Memory B cell (primary cell): ENCODE results near the gene DNAJC16.

Experiments used
- ATAC-seq: fragments of 150-1000 bp; cut with Tn5 transposase; 2 replicates; pipeline ENCODE4 v1.10.0; 2021; ENCODE audit warnings: low read depth, mild to moderate bottlenecking, moderate library complexity
- DNase-seq, 2 donors: peaks; one replicate each; pipeline ENCODE4 v3.0.0; 2022; ENCODE audit warnings: low spot score in 2 of 2
- H3K27ac Mint-ChIP-seq: one replicate; pipeline ENCODE4 v1.8.0; 2022; ENCODE audit warnings: mild to moderate bottlenecking, moderate library complexity, mixed read lengths
- H3K27me3 Mint-ChIP-seq: one replicate; pipeline ENCODE4 v1.8.0; 2022; ENCODE audit warnings: mixed read lengths
- H3K36me3 Mint-ChIP-seq: one replicate; pipeline ENCODE4 v1.8.0; 2022; ENCODE audit warnings: mild to moderate bottlenecking, mixed read lengths
- H3K4me1 Mint-ChIP-seq: one replicate; pipeline ENCODE4 v1.8.0; 2022; ENCODE audit warnings: mixed read lengths
- H3K4me3 Mint-ChIP-seq: one replicate; pipeline ENCODE4 v1.8.0; 2022; ENCODE audit warnings: mild to moderate bottlenecking, moderate library complexity, mixed read lengths
- H3K9me3 Mint-ChIP-seq: one replicate; pipeline ENCODE4 v1.8.0; 2022; ENCODE audit warnings: mixed read lengths

The DNAJC16 gene

DNA sequence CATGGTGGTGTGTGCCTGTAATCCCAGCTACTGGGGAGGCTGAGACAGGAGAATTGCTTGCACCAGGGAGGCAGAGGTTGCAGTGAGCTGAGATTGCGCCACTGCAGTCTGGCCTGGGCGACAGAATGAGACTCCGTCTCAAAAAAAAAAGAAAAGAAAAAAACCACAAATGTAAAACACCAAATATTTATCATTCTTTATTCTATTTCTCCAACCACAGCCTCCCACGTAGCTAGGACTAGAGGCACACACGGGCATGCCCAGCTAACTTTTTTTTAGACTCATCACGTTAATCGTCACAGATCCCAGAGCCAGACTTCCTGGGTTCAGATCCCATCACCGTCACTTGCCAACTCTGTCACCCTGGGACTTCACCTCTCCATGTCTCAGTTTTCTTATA lies 13.5 kb downstream of the DNAJC16 start:
- Mint-ChIP-seq H3K27ac (no peak overlapping the region), H3K4me1 (peaks cover 4% of the 10 kb centered on the region), H3K4me3 (no peak overlapping the region), H3K36me3 (peaks cover 32% of the 10 kb centered on the region), H3K27me3 (no peaks in the 10 kb centered on the region), H3K9me3 (no peaks in the 10 kb centered on the region)
- ATAC-seq (no peak), DNase-seq (no peak)

DNA sequence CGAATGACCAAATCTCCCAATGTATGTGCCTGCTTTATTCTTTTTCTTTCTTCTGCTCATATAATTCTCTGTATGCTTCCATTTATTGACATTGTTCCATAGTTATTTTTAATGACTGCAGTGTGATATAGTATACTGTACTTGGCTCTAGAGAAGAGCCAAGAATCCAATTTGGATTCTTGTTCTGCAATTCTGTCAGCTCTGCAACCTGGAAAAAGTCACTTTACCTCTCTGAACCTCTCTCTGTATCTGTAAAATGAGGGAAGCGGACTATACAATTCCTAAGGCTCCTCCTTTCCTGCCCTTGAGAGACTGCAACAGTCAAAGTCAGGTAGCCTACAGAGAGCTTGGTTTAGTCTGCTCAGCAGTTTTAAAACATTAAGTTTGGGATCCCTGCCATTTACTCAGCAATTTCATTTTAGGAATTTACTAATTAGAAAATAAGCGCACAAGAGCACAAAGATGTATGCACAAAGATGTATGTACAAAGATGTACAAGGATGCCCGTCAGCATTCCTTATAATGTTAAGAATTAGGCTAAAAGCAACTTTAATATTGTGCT lies 14.7 kb downstream of the DNAJC16 start:
- ATAC-seq (no peak), DNase-seq (no peak)
- peaks cover 34% of the 10 kb centered on the region for H3K36me3 Mint-ChIP-seq
- no peaks in the 10 kb centered on the region for H3K9me3 Mint-ChIP-seq
- no peak overlapping the region for H3K27ac Mint-ChIP-seq
- peaks cover 4% of the 10 kb centered on the region for H3K4me1 Mint-ChIP-seq
- H3K27me3 Mint-ChIP-seq: no peaks in the 10 kb centered on the region
- no peak overlapping the region for H3K4me3 Mint-ChIP-seq

DNA sequence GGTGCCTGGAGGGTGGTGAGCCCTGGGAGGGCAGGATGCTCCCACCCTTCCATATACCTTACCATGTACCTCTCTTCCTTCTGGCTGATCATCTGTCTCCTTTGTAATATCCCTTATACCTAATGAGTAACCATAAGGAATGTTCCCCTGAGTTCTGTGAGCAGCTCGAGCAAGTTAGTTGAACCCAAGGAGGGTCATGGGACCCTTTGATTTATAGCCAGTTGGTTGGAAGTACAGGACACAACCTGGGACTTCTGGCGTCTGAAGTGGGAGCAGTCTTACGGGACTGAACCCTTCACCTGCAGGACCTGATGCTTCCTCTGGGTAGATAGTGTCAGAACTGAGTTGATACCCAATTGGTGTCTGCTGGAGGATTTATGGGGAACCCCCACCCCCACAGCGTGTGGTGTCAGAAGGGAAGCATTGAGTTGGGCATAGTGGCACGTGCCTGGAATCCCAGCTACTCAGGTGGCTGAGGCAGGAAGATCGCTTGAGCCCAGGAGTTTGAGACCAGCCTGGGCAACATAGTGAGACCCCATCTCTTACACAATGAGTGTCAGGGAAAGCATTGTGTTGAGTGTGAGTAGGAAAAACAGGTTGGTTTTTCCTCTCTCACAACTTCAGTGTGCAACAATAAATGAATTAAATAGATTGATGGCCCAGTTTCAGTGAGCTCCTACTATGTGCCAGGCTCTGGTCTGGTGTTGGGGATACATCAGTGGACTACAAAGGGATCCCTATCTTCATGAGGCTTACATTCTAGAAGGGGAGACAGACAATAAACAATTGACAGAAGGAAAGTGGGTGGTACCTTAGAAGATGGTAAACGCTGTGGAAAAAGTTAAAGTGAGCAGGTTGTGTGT lies 16.0 kb downstream of the DNAJC16 start:
- no peak overlapping the region for H3K4me3 Mint-ChIP-seq
- H3K27me3 Mint-ChIP-seq: no peaks in the 10 kb centered on the region
- DNase-seq (no peak), ATAC-seq (no peak)
- H3K36me3 Mint-ChIP-seq: peaks cover 32% of the 10 kb centered on the region
- H3K4me1 Mint-ChIP-seq: peaks cover 4% of the 10 kb centered on the region
- H3K27ac Mint-ChIP-seq: no peak overlapping the region
- no peaks in the 10 kb centered on the region for H3K9me3 Mint-ChIP-seq

DNA sequence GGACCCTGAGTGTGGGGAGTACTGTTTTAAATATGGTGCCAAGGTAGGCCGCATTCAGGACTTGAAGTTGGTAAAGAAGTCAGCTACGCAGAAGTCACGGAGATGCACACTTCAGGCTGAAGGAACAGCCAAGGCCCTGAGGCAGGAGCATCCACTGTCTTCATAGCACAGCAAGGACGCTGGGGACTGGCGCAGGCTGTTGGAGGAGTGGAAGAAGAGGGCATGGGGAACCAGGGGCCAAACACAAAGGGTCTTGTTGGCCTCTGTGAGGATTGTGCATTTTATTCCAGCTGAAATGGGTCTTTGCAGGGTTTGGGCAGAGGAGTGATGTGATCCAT lies 16.6 kb downstream of the DNAJC16 start:
- H3K4me3 Mint-ChIP-seq: no peak overlapping the region
- no peaks in the 10 kb centered on the region for H3K27me3 Mint-ChIP-seq
- no peaks in the 10 kb centered on the region for H3K9me3 Mint-ChIP-seq
- H3K27ac Mint-ChIP-seq: no peak overlapping the region
- H3K4me1 Mint-ChIP-seq: peaks cover 4% of the 10 kb centered on the region
- ATAC-seq (no peak), DNase-seq (no peak)
- H3K36me3 Mint-ChIP-seq: peaks cover 37% of the 10 kb centered on the region

DNA sequence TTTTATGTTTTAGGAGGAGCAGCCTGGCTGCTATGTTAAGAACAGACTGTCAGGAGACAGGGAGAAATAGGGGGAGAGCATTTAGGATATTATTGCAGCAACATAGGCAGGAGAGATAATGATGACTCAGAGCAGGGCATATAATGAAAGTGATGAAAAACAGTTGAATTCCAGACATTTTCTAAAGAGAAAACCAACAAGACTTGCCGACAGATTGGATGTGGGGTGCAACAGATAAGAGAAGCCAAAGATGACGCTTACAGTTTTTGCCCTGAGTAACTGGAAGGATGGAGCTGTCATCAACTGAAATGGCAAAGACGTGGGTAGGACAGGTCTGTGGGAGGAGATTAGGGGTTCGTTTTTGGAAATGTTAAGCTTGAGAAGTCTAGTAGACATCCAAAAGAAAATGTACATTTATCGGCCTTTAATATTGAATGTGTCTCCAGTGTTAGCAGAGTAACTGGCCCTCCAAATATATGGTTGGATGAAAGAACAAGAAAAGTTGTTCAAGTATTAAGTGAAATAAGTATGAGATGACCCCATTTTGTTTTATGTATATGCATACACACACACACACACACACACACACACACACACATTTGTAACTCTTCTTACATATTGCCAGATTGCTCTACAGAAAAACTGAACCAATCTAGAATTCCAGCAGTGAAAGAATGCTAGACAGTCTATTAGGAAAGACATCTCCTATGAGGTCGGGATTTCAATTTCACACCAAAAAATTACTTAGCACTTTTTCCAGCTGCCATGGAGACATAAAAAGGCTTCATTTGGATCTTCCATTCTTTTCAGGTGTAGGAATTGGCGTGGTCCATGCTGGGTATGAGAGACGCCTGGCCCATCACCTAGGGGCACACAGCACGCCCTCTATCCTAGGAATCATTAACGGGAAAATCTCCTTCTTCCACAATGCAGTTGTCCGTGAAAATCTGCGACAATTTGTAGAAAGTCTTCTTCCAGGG lies 17.2 kb downstream of the DNAJC16 start:
- ATAC-seq (no peak), DNase-seq (no peak)
- peaks cover 4% of the 10 kb centered on the region for H3K4me1 Mint-ChIP-seq
- peaks cover 35% of the 10 kb centered on the region for H3K36me3 Mint-ChIP-seq
- H3K4me3 Mint-ChIP-seq: no peak overlapping the region
- no peaks in the 10 kb centered on the region for H3K9me3 Mint-ChIP-seq
- H3K27ac Mint-ChIP-seq: no peak overlapping the region
- no peaks in the 10 kb centered on the region for H3K27me3 Mint-ChIP-seq

DNA sequence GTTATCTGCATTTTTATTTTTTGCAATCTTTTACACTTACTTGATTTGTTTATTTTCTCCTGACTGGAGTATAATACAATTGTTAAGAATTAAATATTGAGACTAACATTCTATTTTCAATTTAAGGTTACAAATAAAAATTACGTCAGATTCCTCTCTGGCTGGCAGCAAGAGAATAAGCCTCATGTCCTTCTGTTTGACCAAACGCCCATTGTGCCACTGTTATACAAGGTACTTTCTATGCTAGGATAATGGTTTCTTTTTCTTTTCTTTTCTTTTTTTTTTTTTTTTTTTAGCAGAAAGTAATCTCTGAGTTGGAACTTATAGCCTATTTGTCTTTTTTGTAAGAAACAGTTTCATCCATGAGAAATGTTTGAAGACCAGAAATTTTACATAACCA lies 20.0 kb downstream of the DNAJC16 start:
- H3K9me3 Mint-ChIP-seq: no peaks in the 10 kb centered on the region
- no peak overlapping the region for H3K4me3 Mint-ChIP-seq
- H3K27me3 Mint-ChIP-seq: no peaks in the 10 kb centered on the region
- peaks cover 35% of the 10 kb centered on the region for H3K36me3 Mint-ChIP-seq
- DNase-seq (no peak), ATAC-seq (no peak)
- H3K4me1 Mint-ChIP-seq: peaks cover 3% of the 10 kb centered on the region
- H3K27ac Mint-ChIP-seq: no peak overlapping the region

DNA sequence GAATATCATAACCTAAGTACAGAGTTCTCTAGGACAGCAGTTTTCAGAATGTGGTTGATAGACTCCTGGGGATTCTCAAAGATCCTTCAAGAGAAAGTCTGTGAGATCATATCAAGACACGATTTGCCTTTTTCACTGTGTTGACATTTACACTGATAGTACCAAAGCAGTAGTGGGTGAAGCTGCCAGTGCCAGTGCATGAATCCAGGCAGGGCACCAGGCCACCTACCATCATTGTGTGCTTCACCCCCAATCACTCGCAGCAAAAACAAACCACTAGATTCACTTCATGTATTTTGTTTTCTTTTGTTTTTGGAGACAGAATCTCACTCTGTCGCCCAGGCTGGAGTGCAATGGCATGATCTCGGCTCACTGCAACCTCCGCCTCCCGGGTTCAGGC lies 23.9 kb downstream of the DNAJC16 start:
- DNase-seq: no peak
- H3K27ac Mint-ChIP-seq: peak overlapping the region; percentile 33
- no peaks in the 10 kb centered on the region for H3K27me3 Mint-ChIP-seq

DNA sequence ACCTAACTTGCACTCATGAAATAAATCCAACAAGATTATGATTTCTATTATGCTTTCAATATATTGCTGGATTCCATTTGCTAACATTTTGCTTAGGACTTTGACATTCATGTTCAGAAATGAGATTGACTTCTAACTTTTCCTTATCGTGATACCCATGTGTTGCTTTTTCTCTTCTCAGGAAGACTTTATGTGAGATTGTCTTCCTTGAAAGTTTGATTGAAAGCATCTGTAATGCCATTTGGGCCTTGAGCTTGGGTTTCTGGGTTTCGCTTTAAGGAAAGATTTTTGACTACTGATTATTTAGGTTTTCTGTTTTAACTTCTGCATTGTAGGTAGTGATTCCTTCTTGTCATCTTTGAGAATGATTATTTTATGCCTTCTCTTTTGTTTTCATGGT lies 30.4 kb downstream of the DNAJC16 start:
- Mint-ChIP-seq H3K9me3 (no peaks in the 10 kb centered on the region), H3K27ac (no peak overlapping the region), H3K27me3 (no peaks in the 10 kb centered on the region), H3K4me1 (peaks cover 2% of the 10 kb centered on the region), H3K4me3 (no peak overlapping the region), H3K36me3 (peaks cover 8% of the 10 kb centered on the region)
- DNase-seq (no peak), ATAC-seq (no peak)

More for the DNA sequence above, 23.9 kb downstream of the DNAJC16 start:
- Mint-ChIP-seq H3K4me1 (peaks cover 2% of the 10 kb centered on the region), H3K4me3 (no peak overlapping the region), H3K9me3 (no peaks in the 10 kb centered on the region), H3K36me3 (peaks cover 18% of the 10 kb centered on the region)
- ATAC-seq: no peak

DNA sequence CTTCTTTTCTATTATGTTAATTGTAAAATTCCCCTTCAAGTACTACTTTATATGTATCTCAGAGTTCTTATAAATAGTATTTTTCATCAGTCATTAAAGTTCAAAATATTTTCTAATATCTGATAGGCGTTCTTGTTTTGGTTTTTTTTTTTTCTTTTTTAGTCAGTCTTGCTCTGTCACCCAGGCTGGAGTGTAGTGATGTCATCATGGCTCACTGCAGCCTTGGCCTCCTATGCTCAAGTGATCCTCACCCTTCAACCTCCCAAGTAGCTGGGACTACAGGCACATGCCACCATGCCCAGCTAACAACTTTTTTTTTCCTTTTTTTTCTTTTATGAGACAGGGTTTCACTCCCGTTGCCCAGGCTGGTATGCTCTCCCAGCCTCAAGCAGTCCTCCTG lies 30.9 kb downstream of the DNAJC16 start:
- Mint-ChIP-seq H3K36me3 (peaks cover 12% of the 10 kb centered on the region), H3K27ac (no peak overlapping the region)

DNA sequence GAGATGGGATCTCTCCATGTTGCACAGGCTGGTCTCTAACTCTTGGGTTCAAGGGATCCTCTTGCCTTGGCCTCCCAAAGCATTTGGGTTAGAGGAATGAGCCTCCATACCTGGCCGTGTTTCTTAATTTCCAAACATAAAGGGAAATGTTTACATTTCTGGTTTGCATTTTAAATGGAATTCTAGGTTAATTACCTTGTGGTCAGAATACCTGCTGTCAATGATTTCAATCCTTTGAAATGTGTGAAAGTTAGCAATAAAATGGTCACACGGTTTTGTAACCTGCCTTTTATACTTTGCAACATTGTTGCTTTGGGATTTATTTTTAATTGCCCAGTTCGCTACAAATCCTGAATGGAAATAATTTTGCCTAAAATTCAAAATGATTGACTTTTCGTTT lies 31.9 kb downstream of the DNAJC16 start:
- ATAC-seq: no peak
- no peaks in the 10 kb centered on the region for H3K27me3 Mint-ChIP-seq
- H3K27ac Mint-ChIP-seq: no peak overlapping the region
- DNase-seq: no peak
- no peaks in the 10 kb centered on the region for H3K9me3 Mint-ChIP-seq
- no peak overlapping the region for H3K4me3 Mint-ChIP-seq
- peaks cover 14% of the 10 kb centered on the region for H3K36me3 Mint-ChIP-seq
- H3K4me1 Mint-ChIP-seq: peaks cover 2% of the 10 kb centered on the region

More for the DNA sequence above, 30.9 kb downstream of the DNAJC16 start:
- ATAC-seq (no peak), DNase-seq (no peak)
- no peaks in the 10 kb centered on the region for H3K9me3 Mint-ChIP-seq
- H3K4me1 Mint-ChIP-seq: peaks cover 2% of the 10 kb centered on the region
- H3K4me3 Mint-ChIP-seq: no peak overlapping the region
- no peaks in the 10 kb centered on the region for H3K27me3 Mint-ChIP-seq

DNA sequence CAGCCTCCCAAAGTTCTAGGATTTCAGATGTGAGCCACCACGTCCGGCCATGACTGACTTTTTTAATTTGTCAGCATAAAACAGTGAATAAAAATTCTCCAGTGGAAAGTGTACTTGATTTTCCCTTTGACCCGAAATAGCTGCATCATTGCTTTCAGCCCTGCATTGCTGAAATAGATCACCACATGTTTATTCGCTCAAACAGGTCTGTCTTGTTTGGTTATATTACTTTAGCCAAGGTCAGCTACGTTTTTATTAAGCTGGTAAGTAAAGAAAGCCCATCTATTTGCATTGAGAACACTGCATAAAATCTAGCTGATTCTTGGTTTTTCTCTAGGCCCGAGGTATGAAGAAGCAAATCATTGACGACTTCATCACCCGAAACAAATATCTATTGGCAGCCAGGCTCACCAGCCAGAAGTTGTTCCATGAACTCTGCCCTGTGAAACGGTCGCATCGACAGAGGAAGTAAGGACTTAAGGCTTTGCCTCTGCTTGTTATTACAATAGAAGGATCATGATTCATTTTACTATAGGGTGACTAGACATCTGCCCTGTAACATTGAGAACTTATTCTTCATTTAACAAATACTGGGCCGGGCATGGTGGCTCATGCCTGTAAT lies 32.7 kb downstream of the DNAJC16 start:
- ATAC-seq (no peak), DNase-seq (no peak)
- H3K36me3 Mint-ChIP-seq: peaks cover 16% of the 10 kb centered on the region
- no peak overlapping the region for H3K27ac Mint-ChIP-seq
- peaks cover 9% of the 10 kb centered on the region for H3K4me1 Mint-ChIP-seq
- H3K4me3 Mint-ChIP-seq: no peak overlapping the region
- no peaks in the 10 kb centered on the region for H3K27me3 Mint-ChIP-seq
- H3K9me3 Mint-ChIP-seq: no peaks in the 10 kb centered on the region

DNA sequence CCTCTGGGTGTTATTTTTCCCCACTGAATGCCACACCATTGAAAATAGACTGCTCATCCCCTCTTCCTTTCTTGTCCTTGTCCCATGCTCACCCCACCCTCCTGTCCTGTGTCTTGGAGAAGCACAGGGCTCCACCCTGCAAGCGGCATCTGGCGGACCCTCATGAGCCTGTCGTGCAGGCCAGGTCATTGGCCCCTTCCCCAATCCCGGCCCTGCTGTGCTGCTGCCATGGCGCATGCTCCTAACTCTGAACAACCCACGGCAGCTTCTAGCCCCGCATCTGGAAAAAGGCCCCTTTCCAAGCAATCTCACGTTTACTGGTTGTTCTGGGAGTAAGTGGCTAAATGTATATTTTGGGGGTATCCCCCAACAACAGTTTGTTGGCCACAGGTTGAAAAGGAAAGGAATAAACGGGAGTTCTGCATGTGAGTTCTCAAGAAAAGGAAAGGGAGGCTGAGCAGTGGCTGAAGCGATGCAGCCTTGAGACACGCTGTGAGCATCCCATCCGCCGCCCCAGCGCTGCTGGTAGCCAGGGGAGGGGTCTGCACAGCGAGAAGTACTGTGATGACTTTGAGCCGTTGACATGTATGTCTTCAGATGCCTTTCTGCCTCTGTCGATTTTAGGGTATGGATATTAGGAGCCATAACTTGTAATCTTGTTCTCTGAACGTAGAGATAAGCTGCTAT lies 41.9 kb downstream of the DNAJC16 start:
- H3K27ac Mint-ChIP-seq: no peak overlapping the region
- DNase-seq: no peak
- H3K36me3 Mint-ChIP-seq: peaks cover 20% of the 10 kb centered on the region
- no peak for ATAC-seq
- no peaks in the 10 kb centered on the region for H3K27me3 Mint-ChIP-seq
- no peaks in the 10 kb centered on the region for H3K9me3 Mint-ChIP-seq
- H3K4me1 Mint-ChIP-seq: peaks cover 23% of the 10 kb centered on the region
- no peak overlapping the region for H3K4me3 Mint-ChIP-seq

DNA sequence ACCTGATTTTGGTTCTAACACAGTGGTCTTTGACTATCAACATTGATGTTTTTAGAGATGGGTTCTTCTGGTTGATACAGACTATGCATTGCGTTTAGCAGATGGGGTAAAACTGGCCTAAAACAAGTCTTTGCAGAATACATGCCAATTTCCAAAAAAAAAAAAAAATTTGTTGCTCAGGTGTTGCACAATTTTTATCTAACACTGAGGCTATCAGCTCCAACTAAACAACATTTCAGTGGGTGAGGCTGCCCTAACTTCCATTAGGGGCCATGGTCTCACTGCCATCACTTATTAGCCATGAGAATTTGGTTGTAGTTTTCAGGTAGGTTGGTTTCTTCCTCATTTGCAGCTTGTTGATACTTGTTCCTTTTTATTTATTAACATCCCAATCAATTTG lies 44.2 kb downstream of the DNAJC16 start:
- Mint-ChIP-seq H3K4me3 (no peak overlapping the region), H3K9me3 (no peaks in the 10 kb centered on the region), H3K4me1 (peaks cover 17% of the 10 kb centered on the region), H3K27me3 (no peaks in the 10 kb centered on the region), H3K27ac (peak overlapping the region; percentile 88), H3K36me3 (peaks cover 25% of the 10 kb centered on the region)
- DNase-seq (no peak), ATAC-seq (no peak)
